HepG2 (cell line): ENCODE measurements around the gene SMARCC1. TPM values are rescaled to one million over a fixed set of nuclear protein-coding genes. Genes with fewer than 3 reads are reported as not detected.

Experiments
- EEA1 ChIP-seq: sonication (generic); formaldehyde crosslinking; IDR thresholded peaks from 2 replicates; pipeline ENCODE4 v1.5.1; 2020; ENCODE audit warnings: mild to moderate bottlenecking, missing genetic modification reagents, borderline replicate concordance
- EP300 ChIP-seq, 3 experiments: sonication (generic) in 1 of 3; formaldehyde crosslinking in 1 of 3; IDR thresholded peaks; 2 replicates each; pipeline versions ENCODE4 v1.5.1 to v1.6.1; 2011 to 2020; ENCODE audit warnings: low read depth in 2 of 3, low read length in 2 of 3, borderline replicate concordance in 1 of 3, improper control_type of control experiment in 1 of 3, mild to moderate bottlenecking in 1 of 3, missing genetic modification reagents in 1 of 3, moderate library complexity in 1 of 3
- KMT2A ChIP-seq: sonication (generic); formaldehyde crosslinking; IDR thresholded peaks from 2 replicates; pipeline ENCODE4 v1.4.0; 2020; ENCODE audit warnings: missing genetic modification reagents
- RFX5 ChIP-seq: IDR thresholded peaks from 2 replicates; pipeline ENCODE4 v1.6.1; 2011; ENCODE audit warnings: low read depth, low read length, improper control_type of control experiment
- SMAD9 ChIP-seq: sonication (generic); formaldehyde crosslinking; IDR thresholded peaks from 2 replicates; pipeline ENCODE4 v1.5.1; 2020; ENCODE audit warnings: mild to moderate bottlenecking, missing genetic modification reagents
- SMC3 ChIP-seq: IDR thresholded peaks from 2 replicates; pipeline ENCODE4 v1.6.1; 2011; ENCODE audit warnings: low read length, improper control_type of control experiment
- WIZ ChIP-seq: sonication (generic); formaldehyde crosslinking; IDR thresholded peaks from 2 replicates; pipeline ENCODE4 v1.5.1; 2020; ENCODE audit warnings: mild to moderate bottlenecking, missing genetic modification reagents
- ZNF234 ChIP-seq: sonication (generic); formaldehyde crosslinking; conservative IDR thresholded peaks from 2 replicates; pipeline ENCODE4 v1.5.1; 2020; ENCODE audit warnings: mild to moderate bottlenecking, missing genetic modification reagents
- ZNF33A ChIP-seq: sonication (generic); formaldehyde crosslinking; IDR thresholded peaks from 2 replicates; pipeline ENCODE4 v1.5.1; 2020; ENCODE audit warnings: missing genetic modification reagents, mild to moderate bottlenecking, moderate library complexity, borderline replicate concordance
- polyA plus RNA-seq, 8 experiments: library from polyadenylated mRNA; depleted of rRNA in 3 of 8; stranded (reverse) in 7 of 8; unstranded in 1 of 8; fragments of >200 nt; fragmentation: Illumina TruSeq in 4 of 8; extraction: Trizol in 4 of 8; gene quantifications; 2 replicates each; pipeline versions ENCODE4 v1.2.1 to v1.2.3, GENCODE V29; 2011 to 2016; ENCODE audit warnings: low read depth in 4 of 8, missing spikeins in 1 of 8, mixed read lengths in 1 of 8; ENCODE audit not compliant: insufficient read depth in 1 of 8
- total RNA-seq, 5 experiments: library from RNA; depleted of rRNA; stranded (reverse); fragments of >200 nt; fragmentation: Illumina TruSeq; extraction: Trizol; gene quantifications; 2 replicates each; pipeline ENCODE4 v1.2.3, GENCODE V29; 2016; ENCODE audit warnings: low read depth in 1 of 5
- TF ChIP-seq, protein P1 (sequence below): sonication (generic); formaldehyde crosslinking; IDR thresholded peaks from 2 replicates; pipeline ENCODE4 v1.4.0; 2020; ENCODE audit warnings: mild to moderate bottlenecking, missing genetic modification reagents
- TF ChIP-seq, protein P2 (sequence below): sonication (generic); formaldehyde crosslinking; IDR thresholded peaks from 2 replicates; pipeline ENCODE4 v1.8.0; 2022; ENCODE audit warnings: mild to moderate bottlenecking, missing genetic modification reagents, moderate library complexity
- TF ChIP-seq, protein P3 (sequence below): fragments of 450-650 bp; IDR thresholded peaks from 2 replicates; pipeline ENCODE4 v1.6.1; 2017
- TF ChIP-seq, protein P4 (sequence below): sonication (generic); formaldehyde crosslinking; IDR thresholded peaks from 2 replicates; pipeline ENCODE4 v1.5.0; 2020; ENCODE audit warnings: missing genetic modification reagents, mild to moderate bottlenecking, borderline replicate concordance
- TF ChIP-seq, protein P5 (sequence below): sonication (generic); formaldehyde crosslinking; IDR thresholded peaks from 2 replicates; pipeline ENCODE4 v1.4.0; 2020; ENCODE audit warnings: mild to moderate bottlenecking, missing genetic modification reagents, borderline replicate concordance
- TF ChIP-seq, protein P6 (sequence below): sonication (generic); formaldehyde crosslinking; IDR thresholded peaks from 2 replicates; pipeline ENCODE4 v1.4.0; 2020; ENCODE audit warnings: missing genetic modification reagents
- TF ChIP-seq, protein P7 (sequence below): IDR thresholded peaks from 2 replicates; pipeline ENCODE4 v1.6.1; 2016; ENCODE audit warnings: low read depth, control low read depth
- TF ChIP-seq, protein P8 (sequence below): sonication (generic); formaldehyde crosslinking; IDR thresholded peaks from 2 replicates; pipeline ENCODE4 v1.4.0; 2020; ENCODE audit warnings: mild to moderate bottlenecking, missing genetic modification reagents

SMARCC1 gene
- total and polyA plus RNA-seq, 2 of the 13 experiments (the other 11 are each of a cell fraction or from before 2014, with no cell fraction given) = 47.9 to 58.4 TPM

DNA sequence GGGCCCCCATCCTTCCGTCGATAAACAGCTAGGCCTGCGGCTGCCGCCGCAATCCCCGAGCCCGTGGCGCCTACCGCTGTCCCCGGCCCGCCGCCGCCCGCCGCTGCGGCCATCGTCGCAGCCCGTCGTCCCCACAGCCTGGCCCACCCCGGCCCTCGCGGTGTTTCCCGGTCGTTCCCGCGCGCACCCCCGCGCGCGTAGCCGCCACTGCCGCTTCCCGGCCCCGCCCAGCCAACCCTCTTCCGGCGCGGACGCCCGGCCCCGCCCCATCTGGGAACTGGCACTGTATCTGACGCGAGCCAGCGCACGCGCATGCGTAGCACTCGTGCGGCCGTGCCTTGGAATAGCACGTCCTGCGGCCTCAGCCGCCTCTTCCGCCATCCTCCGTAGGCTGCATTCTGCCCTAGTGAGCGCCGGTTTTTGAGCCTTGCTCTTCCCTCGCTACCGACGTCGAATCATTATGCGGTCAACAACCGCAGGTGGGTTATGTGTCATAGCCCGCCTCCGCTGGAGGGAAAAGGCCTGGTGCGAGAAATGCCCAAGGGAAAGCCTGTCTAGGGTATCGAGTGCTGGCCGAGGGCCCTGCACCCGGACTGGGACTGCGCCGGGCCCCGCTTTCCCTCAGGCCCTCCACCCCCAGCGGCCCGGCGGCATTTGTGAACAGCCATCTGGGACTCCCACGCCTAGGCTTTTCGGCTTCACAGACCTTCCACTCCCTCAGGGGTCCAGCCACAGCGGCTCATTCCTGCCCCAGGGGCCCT is at the start of gene SMARCC1 (continued):
- TF ChIP-seq, protein P1, sequence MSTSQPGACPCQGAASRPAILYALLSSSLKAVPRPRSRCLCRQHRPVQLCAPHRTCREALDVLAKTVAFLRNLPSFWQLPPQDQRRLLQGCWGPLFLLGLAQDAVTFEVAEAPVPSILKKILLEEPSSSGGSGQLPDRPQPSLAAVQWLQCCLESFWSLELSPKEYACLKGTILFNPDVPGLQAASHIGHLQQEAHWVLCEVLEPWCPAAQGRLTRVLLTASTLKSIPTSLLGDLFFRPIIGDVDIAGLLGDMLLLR = no peak
- TF ChIP-seq, protein P2, sequence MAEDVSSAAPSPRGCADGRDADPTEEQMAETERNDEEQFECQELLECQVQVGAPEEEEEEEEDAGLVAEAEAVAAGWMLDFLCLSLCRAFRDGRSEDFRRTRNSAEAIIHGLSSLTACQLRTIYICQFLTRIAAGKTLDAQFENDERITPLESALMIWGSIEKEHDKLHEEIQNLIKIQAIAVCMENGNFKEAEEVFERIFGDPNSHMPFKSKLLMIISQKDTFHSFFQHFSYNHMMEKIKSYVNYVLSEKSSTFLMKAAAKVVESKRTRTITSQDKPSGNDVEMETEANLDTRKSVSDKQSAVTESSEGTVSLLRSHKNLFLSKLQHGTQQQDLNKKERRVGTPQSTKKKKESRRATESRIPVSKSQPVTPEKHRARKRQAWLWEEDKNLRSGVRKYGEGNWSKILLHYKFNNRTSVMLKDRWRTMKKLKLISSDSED = no peak
- TF ChIP-seq EEA1 (no peak), ZNF234 (CRISPR knock-in tag) (no peak), EP300 (IDR thresholded peaks at IDR 0.05; ENCODE audit: low read depth in 2 of 2, low read length in 2 of 2) (no peak), EP300 (CRISPR knock-in tag; IDR thresholded peaks at IDR 0.05; ENCODE audit: borderline replicate concordance) (peak; percentile 37; the same call in 1 of the 2 replicates), ZNF33A (CRISPR knock-in tag) (no peak), KMT2A (CRISPR knock-in tag) (peak; percentile 80), SMC3 (no peak), RFX5 (no peak), WIZ (CRISPR knock-in tag) (no peak; the same call in 1 of the 2 replicates), SMAD9 (CRISPR knock-in tag) (no peak)
- TF ChIP-seq, protein P3, sequence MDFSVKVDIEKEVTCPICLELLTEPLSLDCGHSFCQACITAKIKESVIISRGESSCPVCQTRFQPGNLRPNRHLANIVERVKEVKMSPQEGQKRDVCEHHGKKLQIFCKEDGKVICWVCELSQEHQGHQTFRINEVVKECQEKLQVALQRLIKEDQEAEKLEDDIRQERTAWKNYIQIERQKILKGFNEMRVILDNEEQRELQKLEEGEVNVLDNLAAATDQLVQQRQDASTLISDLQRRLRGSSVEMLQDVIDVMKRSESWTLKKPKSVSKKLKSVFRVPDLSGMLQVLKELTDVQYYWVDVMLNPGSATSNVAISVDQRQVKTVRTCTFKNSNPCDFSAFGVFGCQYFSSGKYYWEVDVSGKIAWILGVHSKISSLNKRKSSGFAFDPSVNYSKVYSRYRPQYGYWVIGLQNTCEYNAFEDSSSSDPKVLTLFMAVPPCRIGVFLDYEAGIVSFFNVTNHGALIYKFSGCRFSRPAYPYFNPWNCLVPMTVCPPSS = no peak
- TF ChIP-seq, protein P4, sequence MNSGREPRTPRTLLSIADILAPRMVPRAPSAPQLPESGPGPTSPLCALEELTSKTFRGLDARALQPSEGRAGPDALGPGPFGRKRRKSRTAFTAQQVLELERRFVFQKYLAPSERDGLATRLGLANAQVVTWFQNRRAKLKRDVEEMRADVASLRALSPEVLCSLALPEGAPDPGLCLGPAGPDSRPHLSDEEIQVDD (CRISPR knock-in tag) = no peak; the same call in 1 of the 2 replicates
- TF ChIP-seq, protein P5, sequence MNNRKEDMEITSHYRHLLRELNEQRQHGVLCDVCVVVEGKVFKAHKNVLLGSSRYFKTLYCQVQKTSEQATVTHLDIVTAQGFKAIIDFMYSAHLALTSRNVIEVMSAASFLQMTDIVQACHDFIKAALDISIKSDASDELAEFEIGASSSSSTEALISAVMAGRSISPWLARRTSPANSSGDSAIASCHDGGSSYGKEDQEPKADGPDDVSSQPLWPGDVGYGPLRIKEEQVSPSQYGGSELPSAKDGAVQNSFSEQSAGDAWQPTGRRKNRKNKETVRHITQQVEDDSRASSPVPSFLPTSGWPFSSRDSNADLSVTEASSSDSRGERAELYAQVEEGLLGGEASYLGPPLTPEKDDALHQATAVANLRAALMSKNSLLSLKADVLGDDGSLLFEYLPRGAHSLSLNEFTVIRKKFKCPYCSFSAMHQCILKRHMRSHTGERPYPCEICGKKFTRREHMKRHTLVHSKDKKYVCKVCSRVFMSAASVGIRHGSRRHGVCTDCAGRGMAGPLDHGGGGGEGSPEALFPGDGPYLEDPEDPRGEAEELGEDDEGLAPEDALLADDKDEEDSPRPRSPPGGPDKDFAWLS = no peak
- TF ChIP-seq, protein P6, sequence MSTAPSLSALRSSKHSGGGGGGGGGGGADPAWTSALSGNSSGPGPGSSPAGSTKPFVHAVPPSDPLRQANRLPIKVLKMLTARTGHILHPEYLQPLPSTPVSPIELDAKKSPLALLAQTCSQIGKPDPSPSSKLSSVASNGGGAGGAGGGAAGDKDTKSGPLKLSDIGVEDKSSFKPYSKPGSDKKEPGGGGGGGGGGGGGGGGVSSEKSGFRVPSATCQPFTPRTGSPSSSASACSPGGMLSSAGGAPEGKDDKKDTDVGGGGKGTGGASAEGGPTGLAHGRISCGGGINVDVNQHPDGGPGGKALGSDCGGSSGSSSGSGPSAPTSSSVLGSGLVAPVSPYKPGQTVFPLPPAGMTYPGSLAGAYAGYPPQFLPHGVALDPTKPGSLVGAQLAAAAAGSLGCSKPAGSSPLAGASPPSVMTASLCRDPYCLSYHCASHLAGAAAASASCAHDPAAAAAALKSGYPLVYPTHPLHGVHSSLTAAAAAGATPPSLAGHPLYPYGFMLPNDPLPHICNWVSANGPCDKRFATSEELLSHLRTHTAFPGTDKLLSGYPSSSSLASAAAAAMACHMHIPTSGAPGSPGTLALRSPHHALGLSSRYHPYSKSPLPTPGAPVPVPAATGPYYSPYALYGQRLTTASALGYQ = no peak; the same call in 1 of the 2 replicates
- TF ChIP-seq, protein P7, sequence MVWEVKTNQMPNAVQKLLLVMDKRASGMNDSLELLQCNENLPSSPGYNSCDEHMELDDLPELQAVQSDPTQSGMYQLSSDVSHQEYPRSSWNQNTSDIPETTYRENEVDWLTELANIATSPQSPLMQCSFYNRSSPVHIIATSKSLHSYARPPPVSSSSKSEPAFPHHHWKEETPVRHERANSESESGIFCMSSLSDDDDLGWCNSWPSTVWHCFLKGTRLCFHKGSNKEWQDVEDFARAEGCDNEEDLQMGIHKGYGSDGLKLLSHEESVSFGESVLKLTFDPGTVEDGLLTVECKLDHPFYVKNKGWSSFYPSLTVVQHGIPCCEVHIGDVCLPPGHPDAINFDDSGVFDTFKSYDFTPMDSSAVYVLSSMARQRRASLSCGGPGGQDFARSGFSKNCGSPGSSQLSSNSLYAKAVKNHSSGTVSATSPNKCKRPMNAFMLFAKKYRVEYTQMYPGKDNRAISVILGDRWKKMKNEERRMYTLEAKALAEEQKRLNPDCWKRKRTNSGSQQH (CRISPR knock-in tag) = peak; percentile 53
- TF ChIP-seq, protein P8, sequence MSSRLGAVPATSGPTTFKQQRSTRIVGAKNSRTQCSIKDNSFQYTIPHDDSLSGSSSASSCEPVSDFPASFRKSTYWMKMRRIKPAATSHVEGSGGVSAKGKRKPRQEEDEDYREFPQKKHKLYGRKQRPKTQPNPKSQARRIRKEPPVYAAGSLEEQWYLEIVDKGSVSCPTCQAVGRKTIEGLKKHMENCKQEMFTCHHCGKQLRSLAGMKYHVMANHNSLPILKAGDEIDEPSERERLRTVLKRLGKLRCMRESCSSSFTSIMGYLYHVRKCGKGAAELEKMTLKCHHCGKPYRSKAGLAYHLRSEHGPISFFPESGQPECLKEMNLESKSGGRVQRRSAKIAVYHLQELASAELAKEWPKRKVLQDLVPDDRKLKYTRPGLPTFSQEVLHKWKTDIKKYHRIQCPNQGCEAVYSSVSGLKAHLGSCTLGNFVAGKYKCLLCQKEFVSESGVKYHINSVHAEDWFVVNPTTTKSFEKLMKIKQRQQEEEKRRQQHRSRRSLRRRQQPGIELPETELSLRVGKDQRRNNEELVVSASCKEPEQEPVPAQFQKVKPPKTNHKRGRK (CRISPR knock-in tag) = no peak
